ENCODE data around the gene TMEM176B. TPM values are rescaled to one million over a fixed set of nuclear protein-coding genes. Genes with fewer than 3 reads are reported as not detected.
A peak's percentile ranks its signal among the peaks of the same experiment; 100 is the strongest.

TMEM176B gene
- total RNA-seq, 1 donor from 2014 or later, result 3.1 TPM

DNA sequence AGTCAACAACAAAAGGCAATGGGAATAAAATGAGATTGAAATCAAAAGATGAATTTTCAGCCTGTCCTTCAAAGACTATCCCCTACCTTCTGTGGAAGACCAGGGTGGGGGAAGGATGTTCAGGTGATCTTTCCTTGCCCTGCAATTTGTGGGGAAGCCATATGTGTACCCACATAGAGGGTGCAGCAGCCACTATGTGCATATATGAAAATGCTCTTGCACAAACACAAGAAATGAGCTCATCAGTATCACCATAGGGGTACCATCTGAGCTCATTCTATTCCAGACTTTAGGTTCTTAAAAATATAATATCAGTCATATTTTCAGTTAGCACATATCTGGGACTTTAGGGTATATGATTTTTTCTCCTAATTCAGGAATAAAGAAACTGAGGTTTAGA is 45.2 kb downstream of the TMEM176B start:
- peaks cover 25% of the 10 kb centered on the region for H3K27me3 Mint-ChIP-seq (ENCODE audit: low read depth)
- H3K4me3 Mint-ChIP-seq, result no peak overlapping the region
- H3K4me1 Mint-ChIP-seq, result peaks cover 10% of the 10 kb centered on the region
- no peak for DNase-seq (ENCODE audit: low read depth, low spot score)
- TF ChIP-seq, protein P1, sequence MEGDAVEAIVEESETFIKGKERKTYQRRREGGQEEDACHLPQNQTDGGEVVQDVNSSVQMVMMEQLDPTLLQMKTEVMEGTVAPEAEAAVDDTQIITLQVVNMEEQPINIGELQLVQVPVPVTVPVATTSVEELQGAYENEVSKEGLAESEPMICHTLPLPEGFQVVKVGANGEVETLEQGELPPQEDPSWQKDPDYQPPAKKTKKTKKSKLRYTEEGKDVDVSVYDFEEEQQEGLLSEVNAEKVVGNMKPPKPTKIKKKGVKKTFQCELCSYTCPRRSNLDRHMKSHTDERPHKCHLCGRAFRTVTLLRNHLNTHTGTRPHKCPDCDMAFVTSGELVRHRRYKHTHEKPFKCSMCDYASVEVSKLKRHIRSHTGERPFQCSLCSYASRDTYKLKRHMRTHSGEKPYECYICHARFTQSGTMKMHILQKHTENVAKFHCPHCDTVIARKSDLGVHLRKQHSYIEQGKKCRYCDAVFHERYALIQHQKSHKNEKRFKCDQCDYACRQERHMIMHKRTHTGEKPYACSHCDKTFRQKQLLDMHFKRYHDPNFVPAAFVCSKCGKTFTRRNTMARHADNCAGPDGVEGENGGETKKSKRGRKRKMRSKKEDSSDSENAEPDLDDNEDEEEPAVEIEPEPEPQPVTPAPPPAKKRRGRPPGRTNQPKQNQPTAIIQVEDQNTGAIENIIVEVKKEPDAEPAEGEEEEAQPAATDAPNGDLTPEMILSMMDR (conservative IDR thresholded peaks at IDR 0.05), result no peak
- no peaks in the 10 kb centered on the region for H3K36me3 Mint-ChIP-seq (ENCODE audit: low read depth)
- no peaks in the 10 kb centered on the region for H3K9me3 Mint-ChIP-seq
- no peak overlapping the region for H3K27ac Mint-ChIP-seq (ENCODE audit: unreplicated experiment)

DNA sequence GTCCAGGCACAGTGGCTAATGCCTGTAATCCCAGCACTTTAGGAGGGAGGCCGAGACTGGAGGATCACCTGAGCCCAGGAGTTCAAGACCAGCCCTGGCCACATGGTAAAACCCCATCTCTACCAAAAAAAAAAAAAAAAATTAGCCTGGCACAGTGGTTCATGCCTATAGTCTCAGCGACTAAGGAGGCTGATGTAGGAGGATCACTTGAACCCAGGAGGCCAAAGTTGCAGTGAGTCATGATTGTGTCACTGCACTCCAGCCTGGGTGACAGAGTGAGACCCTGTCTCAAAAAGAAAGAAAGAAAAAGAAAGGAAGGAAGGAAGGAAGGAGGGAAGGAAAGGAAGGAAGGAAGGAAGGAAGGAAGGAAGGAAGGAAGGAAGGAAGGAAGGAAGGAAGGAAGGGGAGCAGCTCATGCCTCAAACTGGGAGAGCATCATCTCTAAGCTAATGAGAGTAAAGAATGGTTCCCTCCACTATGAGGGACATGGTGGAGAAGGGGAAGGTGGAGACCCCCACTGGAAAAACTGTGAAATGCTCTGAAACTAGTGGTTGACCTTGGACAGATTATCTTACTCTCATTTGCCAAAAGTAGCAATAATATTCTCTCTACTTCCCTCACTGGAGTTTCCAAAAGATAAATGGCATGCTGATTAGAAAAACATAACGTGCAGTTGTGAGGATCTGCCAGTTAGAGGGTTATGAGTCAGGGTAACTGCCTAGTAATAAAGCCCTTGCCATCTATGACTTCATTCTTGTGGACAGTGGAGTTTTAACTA is 46.1 kb downstream of the TMEM176B start:
- H3K27me3 Mint-ChIP-seq (ENCODE audit: low read depth), result peaks cover 28% of the 10 kb centered on the region
- H3K9me3 Mint-ChIP-seq, result no peaks in the 10 kb centered on the region
- no peaks in the 10 kb centered on the region for H3K36me3 Mint-ChIP-seq (ENCODE audit: low read depth)
- no peak overlapping the region for H3K27ac Mint-ChIP-seq (ENCODE audit: unreplicated experiment)
- peak; percentile 11 for DNase-seq (ENCODE audit: low read depth, low spot score)
- TF ChIP-seq, protein P1 (conservative IDR thresholded peaks at IDR 0.05), result peak; percentile 44
- H3K4me1 Mint-ChIP-seq, result peaks cover 10% of the 10 kb centered on the region
- H3K4me3 Mint-ChIP-seq, result no peak overlapping the region

DNA sequence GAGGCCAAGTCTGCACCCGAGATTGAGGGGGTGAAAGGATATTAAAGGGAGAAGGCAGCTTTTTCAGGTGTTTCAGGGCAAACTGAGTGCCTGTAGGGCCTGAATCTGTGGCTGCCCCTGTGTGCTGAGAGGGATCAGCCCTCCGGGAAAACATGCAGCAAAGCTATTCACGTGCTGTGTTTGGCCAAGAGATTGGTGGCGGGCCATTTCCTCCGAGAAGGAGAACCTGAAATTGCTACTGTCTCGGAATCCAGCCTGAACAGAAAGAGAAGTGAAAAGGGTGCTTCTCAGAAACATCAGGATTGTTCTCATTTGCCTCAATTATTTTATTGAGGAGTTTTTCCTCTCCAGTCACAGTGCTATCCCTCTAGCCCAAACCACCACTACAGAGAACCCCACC is 46.9 kb downstream of the TMEM176B start:
- H3K4me1 Mint-ChIP-seq, result peaks cover 10% of the 10 kb centered on the region
- TF ChIP-seq, protein P1 (conservative IDR thresholded peaks at IDR 0.05), result no peak
- H3K4me3 Mint-ChIP-seq, result no peak overlapping the region
- peaks cover 30% of the 10 kb centered on the region for H3K27me3 Mint-ChIP-seq (ENCODE audit: low read depth)
- H3K27ac Mint-ChIP-seq (ENCODE audit: unreplicated experiment), result no peak overlapping the region
- DNase-seq (ENCODE audit: low read depth, low spot score), result no peak
- no peaks in the 10 kb centered on the region for H3K36me3 Mint-ChIP-seq (ENCODE audit: low read depth)
- H3K9me3 Mint-ChIP-seq, result no peaks in the 10 kb centered on the region

DNA sequence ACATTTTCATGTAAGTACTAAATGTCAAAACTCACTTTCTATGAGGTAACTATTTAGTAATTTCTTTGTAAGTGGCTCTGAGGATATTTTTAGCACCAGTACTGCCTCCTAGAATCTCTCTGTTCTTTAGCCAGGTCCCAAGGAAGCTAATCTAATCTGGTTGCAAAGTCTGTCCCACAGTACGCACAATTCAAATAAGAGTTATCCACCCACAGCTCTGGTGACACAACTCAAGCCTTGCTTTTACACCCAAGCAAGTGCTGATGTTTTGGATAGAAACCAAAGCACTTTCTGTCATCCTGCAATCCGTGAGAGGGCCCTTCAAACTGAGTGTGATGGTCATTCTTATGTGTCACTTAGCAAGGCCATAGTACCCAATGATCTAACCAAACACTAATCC is 48.5 kb downstream of the TMEM176B start:
- DNase-seq (ENCODE audit: low read depth, low spot score), result no peak

DNA sequence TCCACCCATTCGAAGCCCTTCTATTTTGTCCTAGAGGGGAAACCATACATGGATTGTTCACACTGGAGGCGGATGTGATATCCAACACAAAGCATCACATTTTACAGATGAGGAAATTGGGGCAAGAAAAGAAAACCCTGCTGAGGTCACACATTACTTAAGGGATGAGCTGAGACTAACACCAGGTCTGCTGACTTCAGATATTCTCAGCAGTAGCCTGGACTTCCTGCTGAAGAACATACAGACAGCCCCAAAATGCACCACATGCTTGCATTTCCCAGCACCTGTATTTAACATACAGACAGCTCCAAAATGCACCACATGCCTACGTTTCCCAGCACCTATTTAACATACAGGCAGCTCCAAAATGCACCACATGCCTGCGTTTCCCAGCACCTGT is 51.8 kb downstream of the TMEM176B start:
- DNase-seq (ENCODE audit: low read depth, low spot score), result no peak
- Mint-ChIP-seq H3K27me3 (ENCODE audit: low read depth) (peaks cover 30% of the 10 kb centered on the region), H3K4me1 (peaks cover 5% of the 10 kb centered on the region), H3K9me3 (no peaks in the 10 kb centered on the region), H3K36me3 (ENCODE audit: low read depth) (no peaks in the 10 kb centered on the region), H3K27ac (ENCODE audit: unreplicated experiment) (no peak overlapping the region), H3K4me3 (no peak overlapping the region)
- TF ChIP-seq, protein P1 (conservative IDR thresholded peaks at IDR 0.05), result no peak

More for the DNA sequence above, 48.5 kb downstream of the TMEM176B start:
- H3K4me1 Mint-ChIP-seq, result peaks cover 10% of the 10 kb centered on the region
- no peak overlapping the region for H3K4me3 Mint-ChIP-seq
- no peaks in the 10 kb centered on the region for H3K36me3 Mint-ChIP-seq (ENCODE audit: low read depth)
- TF ChIP-seq, protein P1 (conservative IDR thresholded peaks at IDR 0.05), result no peak
- H3K27me3 Mint-ChIP-seq (ENCODE audit: low read depth), result peaks cover 20% of the 10 kb centered on the region
- H3K9me3 Mint-ChIP-seq, result no peaks in the 10 kb centered on the region
- H3K27ac Mint-ChIP-seq (ENCODE audit: unreplicated experiment), result no peak overlapping the region

All from neural crest cell (in vitro differentiated cells).